Measurements from ENCODE around the gene OPA1. TPM values are rescaled to one million over a fixed set of nuclear protein-coding genes. Genes with fewer than 3 reads are reported as not detected.

OPA1 gene
- total RNA-seq, 1 donor from 2014 or later: 38.5 TPM

GRCh38 chr3:193665370-193665989, 72.5 kb downstream of the OPA1 start:
- DNase-seq (ENCODE audit: extremely low spot score in 2 of 2): no peak
- H3K4me3 ChIP-seq: no peak overlapping the region
- H3K27ac ChIP-seq: no peak overlapping the region
- TF ChIP-seq POLR2AphosphoS5 (IDR thresholded peaks at IDR 0.05; ENCODE audit: insufficient read depth in 1 of 2, low read depth in 1 of 2) (no peak), CTCF (IDR thresholded peaks at IDR 0.05) (peak in 2 of 3 experiments; percentile 16 to 36), POLR2A (IDR thresholded peaks at IDR 0.05) (no peak)
- H3K9me3 ChIP-seq: no peaks in the 10 kb centered on the region
- H3K27me3 ChIP-seq: no peaks in the 10 kb centered on the region
- no peaks in the 10 kb centered on the region for H3K4me1 ChIP-seq
- H3K36me3 ChIP-seq: peaks cover 0 to 45% of the 10 kb centered on the region in 2 donors
- intact Hi-C loops (cut with DNase I): no loop called here

GRCh38 chr3:193673845-193674244, 80.8 kb downstream of the OPA1 start:
- no peak for TF ChIP-seq CTCF (IDR thresholded peaks at IDR 0.05)
- no peak for TF ChIP-seq POLR2A (IDR thresholded peaks at IDR 0.05)
- TF ChIP-seq POLR2AphosphoS5 (IDR thresholded peaks at IDR 0.05; ENCODE audit: insufficient read depth in 1 of 2, low read depth in 1 of 2): no peak
- Histone ChIP-seq H3K36me3 (peaks cover 0 to 3% of the 10 kb centered on the region in 2 donors), H3K9me3 (no peaks in the 10 kb centered on the region), H3K4me3 (no peak overlapping the region), H3K27ac (no peak overlapping the region), H3K27me3 (no peaks in the 10 kb centered on the region), H3K4me1 (no peaks in the 10 kb centered on the region)
- DNase-seq (ENCODE audit: extremely low spot score in 2 of 2): no peak
- intact Hi-C loops (cut with DNase I): no loop called here

- H3K27ac ChIP-seq: no peak overlapping the region
- no peaks in the 10 kb centered on the region for H3K36me3 ChIP-seq
Observed at GRCh38 chr3:193674714-193675113, 81.7 kb downstream of the OPA1 start.

GRCh38 chr3:193677734-193678133, 84.7 kb downstream of the OPA1 start:
- no peaks in the 10 kb centered on the region for H3K27me3 ChIP-seq
- H3K9me3 ChIP-seq: no peaks in the 10 kb centered on the region
- no peak for DNase-seq (ENCODE audit: extremely low spot score in 2 of 2)
- H3K27ac ChIP-seq: no peak overlapping the region
- H3K36me3 ChIP-seq: no peaks in the 10 kb centered on the region
- no peaks in the 10 kb centered on the region for H3K4me1 ChIP-seq
- intact Hi-C loops (cut with DNase I): no loop called here
- TF ChIP-seq POLR2AphosphoS5 (IDR thresholded peaks at IDR 0.05; ENCODE audit: insufficient read depth in 1 of 2, low read depth in 1 of 2): no peak
- H3K4me3 ChIP-seq: no peak overlapping the region

More at GRCh38 chr3:193674714-193675113, 81.7 kb downstream of the OPA1 start:
- no peaks in the 10 kb centered on the region for H3K27me3 ChIP-seq
- TF ChIP-seq CTCF (IDR thresholded peaks at IDR 0.05) (no peak), POLR2AphosphoS5 (IDR thresholded peaks at IDR 0.05; ENCODE audit: insufficient read depth in 1 of 2, low read depth in 1 of 2) (no peak), POLR2A (IDR thresholded peaks at IDR 0.05) (no peak)
- intact Hi-C loops (cut with DNase I): no loop called here
- DNase-seq (ENCODE audit: extremely low spot score in 2 of 2): no peak
- no peaks in the 10 kb centered on the region for H3K9me3 ChIP-seq
- H3K4me3 ChIP-seq: no peak overlapping the region
- no peaks in the 10 kb centered on the region for H3K4me1 ChIP-seq

- H3K27me3 ChIP-seq: no peaks in the 10 kb centered on the region
- no peaks in the 10 kb centered on the region for H3K4me1 ChIP-seq
- TF ChIP-seq POLR2A (IDR thresholded peaks at IDR 0.05): no peak
- no peak for TF ChIP-seq POLR2AphosphoS5 (IDR thresholded peaks at IDR 0.05; ENCODE audit: insufficient read depth in 1 of 2, low read depth in 1 of 2)
- TF ChIP-seq CTCF (IDR thresholded peaks at IDR 0.05): no peak
- no peaks in the 10 kb centered on the region for H3K9me3 ChIP-seq
- no peak overlapping the region for H3K4me3 ChIP-seq
- peaks cover 0 to 4% of the 10 kb centered on the region in 2 donors for H3K36me3 ChIP-seq
- no peak for DNase-seq (ENCODE audit: extremely low spot score in 2 of 2)
- H3K27ac ChIP-seq: no peak overlapping the region
- intact Hi-C loops (cut with DNase I): no loop called here
Observed at GRCh38 chr3:193680220-193680619, 87.2 kb downstream of the OPA1 start.
